ENCODE measurements around the gene ITPRIPL2.

Gene ITPRIPL2

GRCh38 chr16:19113577-19114358 is at the start of gene ITPRIPL2:
Gene ITPRIPL2, plus strand, starts transcription at chr16:19113964. Its CDS starts 498 bp downstream, at chr16:19114462.
- no peak for DNase-seq (ENCODE audit: low read depth in 2 of 2)

DNA sequence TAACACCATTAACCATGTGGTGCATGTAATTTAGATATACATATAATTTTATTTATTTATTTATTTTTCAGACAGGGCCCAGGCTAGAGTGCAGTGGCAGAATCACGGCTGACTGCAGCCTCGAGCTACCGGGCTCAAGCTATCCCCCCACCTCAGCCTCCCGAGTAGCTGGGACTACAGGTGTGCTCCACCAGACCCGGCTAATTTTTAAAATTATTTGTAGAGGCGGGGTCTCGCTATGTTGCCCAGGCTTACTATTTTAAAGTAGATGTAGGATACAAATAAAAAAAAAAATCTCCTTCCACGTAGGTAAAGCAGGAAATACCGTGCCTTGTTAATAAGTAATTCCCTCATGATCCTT is 46.8 kb upstream of the ITPRIPL2 start:
- DNase-seq (ENCODE audit: low read depth in 2 of 2), result no peak

DNA sequence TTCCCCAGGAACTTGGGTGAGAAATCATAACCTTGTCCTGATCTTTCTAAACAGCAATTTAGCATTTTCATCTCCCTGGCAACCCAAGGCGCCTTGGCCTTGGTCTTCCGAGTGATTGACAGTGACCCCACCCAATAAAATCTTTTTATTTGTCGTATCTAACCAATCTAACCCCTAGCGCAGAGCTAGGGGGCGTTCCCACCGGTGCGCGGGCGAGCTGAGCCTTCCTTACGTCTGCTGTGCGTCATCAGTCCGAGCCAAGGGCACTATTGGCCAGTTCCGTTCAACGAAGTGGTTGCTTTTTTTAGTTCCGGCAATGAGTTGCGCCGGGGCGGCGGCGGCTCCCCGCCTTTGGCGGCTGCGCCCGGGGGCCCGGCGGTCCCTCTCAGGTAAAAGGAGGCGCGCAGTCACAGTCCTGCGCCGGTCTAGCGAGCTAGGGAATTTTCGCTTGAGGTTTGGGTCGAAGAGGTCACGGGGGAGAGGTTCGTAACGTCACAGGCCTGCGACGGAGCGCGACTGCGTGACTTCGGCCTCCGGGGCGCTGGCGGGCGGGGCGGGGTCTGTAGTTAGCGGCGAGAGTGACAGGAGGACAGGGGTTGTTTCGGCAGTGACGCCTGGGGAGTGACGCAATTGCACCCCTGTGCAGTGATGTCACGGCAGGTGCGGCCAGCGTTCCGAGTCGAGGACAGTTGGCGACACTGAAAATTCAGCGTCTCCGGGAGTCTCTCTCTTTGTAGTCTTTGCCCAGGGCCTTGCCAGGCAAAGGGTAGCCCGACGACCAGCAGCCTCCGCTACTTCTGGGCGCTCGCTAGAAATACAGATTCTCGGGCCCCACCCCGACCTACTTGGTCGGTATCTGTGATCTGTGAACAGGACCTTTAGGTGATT is 46.2 kb upstream of the ITPRIPL2 start, which contains the start of gene COQ7:
COQ7 (plus strand) TSS at position 266 of the 888 bp plus-strand sequence; CDS start at position 317, 51 bp downstream.
- peak; percentile 92 to 96 for DNase-seq (ENCODE audit: low read depth in 2 of 2)

- DNase-seq (ENCODE audit: low read depth in 2 of 2), result no peak
Observed at GRCh38 chr16:19068237-19068815, 45.4 kb upstream of the ITPRIPL2 start.

DNA sequence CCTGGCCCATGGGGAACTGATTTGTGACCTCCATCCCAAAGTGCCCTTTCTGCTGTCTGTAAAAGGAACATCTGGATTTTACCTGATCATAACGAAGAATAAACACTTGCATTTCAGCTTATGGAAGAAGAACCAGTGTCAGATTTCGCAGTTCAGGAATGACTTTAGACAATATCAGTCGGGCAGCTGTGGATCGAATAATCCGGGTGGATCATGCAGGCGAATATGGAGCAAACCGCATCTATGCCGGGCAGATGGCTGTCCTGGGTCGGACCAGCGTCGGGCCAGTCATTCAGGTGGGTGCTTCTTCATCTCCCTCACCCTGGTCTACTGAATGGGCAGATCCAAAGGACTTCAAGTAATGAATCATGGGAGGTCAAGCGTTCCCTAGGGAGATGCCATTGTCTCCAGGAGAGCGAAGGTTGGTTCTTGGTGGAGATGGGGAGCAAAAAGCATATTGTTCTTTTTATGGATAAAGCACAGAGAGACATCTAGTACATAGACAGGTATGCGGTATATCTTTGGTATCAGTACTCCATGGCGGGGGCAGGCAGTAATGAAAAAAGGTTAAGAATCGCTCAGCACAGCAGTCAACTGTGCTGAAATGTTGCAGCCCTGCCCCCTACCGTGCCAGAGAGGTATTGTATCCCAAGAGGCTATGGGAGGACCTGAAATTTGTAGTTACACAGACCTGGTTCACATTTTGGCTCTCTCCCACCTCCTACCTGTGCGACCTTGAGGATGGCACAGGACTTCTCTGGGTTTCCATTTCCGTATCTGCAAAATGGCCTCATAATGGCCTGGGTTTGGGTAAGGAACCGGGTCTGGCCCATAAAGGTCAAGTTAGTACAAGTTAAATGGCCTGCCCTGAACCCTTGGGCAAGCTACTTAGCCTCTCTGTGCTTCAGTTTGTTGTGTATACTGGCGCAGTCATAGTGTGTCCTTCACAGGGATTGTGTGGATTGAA is 41.7 kb upstream of the ITPRIPL2 start:
- no peak for DNase-seq (ENCODE audit: low read depth in 2 of 2)

DNA sequence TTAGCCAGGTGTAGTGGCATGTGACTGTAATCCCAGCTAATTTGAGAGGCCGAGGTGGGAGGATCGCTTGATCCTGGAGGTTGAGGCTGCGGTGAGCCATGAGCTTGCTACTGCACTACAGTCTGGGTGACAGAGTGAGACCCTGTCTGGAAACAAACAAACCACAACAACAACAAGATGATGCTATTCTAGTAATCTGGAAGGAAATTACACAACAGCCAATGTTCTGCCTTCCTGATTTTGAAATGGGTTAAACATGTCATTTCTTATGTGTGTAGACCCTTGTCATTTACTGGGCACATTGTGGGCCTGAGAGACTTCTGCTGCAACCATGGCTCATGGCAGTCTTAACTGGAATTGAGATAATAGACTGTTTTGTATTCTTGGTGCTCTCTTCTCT is 40.4 kb upstream of the ITPRIPL2 start:
- DNase-seq (ENCODE audit: low read depth in 2 of 2), result no peak

DNA sequence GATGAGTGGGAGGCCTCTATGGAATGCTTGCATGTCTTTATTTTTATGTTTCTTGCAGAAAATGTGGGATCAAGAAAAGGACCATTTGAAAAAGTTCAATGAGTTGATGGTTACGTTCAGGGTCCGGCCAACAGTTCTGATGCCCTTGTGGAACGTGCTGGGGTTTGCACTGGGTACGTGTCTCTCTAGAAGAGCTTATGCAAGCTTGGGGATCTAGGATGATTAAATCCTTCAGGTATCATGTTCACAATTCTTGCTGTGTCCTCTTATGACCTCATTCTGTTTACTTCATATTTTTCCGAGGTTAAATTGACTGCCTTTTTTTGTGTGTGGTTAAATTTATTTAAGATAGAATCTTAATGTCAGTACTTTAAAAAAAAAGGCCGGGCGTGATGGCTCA is 39.9 kb upstream of the ITPRIPL2 start:
- DNase-seq (ENCODE audit: low read depth in 2 of 2), result no peak

- no peak for DNase-seq (ENCODE audit: low read depth in 2 of 2)
Observed at GRCh38 chr16:19075511-19075910, 38.3 kb upstream of the ITPRIPL2 start.

DNA sequence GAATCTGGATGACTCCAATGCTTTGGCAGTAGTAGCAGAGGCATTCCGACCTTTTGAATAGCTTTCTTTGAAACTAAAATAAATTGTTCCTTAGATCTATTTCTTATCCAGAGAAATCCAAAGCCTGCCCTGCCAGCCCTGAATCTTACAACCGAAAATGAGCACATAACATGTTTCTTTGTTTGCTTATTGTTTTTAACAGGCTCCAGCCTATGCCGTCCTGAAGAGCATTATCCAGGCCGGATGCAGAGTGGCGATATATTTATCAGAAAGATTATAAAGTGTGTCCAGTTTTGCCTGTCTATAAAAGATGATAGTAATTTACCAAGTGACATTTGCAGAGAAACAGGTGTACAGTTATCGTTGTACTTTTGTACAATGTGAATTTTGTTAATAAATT is 35.9 kb upstream of the ITPRIPL2 start:
- DNase-seq (ENCODE audit: low read depth in 2 of 2), result no peak

DNA sequence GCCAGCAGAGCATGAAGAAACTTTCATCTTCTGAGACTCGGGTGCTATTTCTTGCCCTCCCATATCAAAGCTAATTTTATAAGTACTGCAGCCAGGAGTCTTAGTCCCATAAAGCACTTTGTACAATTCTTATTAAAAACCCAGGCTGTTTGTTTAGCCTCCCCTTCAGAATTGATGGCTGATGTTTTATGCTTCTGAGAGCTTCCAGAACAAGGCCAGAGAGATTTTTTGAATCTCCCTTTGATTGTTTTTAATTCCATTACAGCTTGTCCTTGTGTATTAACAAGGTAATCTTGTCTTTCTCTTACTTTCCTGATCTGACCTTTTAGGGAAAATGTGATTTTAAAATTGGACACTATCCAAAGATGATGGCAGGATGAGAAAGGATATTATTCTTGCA is 30.1 kb upstream of the ITPRIPL2 start:
- DNase-seq (ENCODE audit: low read depth in 2 of 2), result no peak

DNA sequence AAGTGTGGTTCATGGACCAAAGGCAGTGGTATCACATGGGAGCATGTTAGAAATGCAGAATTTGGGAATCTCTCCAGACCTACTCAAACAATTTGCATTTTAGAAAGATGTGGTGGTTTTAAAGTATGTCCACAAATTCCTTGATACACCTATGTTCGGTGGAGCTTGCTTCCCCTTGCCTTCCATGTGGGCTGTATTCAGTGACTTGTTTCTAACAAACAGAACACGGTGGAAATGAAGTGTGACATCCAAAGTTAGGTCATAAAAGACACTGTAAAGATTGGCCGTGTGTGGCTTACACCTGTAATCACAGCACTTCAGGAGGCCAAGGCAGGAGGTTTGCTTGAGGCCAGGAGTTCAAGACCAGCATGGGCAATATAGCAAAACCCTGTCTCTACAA is 29.6 kb upstream of the ITPRIPL2 start:
- no peak for DNase-seq (ENCODE audit: low read depth in 2 of 2)

GRCh38 chr16:19084879-19085278 is 28.9 kb upstream of the ITPRIPL2 start:
- DNase-seq (ENCODE audit: low read depth in 2 of 2), result no peak

GRCh38 chr16:19085679-19086200 is 28.0 kb upstream of the ITPRIPL2 start:
- DNase-seq (ENCODE audit: low read depth in 2 of 2), result no peak

DNA sequence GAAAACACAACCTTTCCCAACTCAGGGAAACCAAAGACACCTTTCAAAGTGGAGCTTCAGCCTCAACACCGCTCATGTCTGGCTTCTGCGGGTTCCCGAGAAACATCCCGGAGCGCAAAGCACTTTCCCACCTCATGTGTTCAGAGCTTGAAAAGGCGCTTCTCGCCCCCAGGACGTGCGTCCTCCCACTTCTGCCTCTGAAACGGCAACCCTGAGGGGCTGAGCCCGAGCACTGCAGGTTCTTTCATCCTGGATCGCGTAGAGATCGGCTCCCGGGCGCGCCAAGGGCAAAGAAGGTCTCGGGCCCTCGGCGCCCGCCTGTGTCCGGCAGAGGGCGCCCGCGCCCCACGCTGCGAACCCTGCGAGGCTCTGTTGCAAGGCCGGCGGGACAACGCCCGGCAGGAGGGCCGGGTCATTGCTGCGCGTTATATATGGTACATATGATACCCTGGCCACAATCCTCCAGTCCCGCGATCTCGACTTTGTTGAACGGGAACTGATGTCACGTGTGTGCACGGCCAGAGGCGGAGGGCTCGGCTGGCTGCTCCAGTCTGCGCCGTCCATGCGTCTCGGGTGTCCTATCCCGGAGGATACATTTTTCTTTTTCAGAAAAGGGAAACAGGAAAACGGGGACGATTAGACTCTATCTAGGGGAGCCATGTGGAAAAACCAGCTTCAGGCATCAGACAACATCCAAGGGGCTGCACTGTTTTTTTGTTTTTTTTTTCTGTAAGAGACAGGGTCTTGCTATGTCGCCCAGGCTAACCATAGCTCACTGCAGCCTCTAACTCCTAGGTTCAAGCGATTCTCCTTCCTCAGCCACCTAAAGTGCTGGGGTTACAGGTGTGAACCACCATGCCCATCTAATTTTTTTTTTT is 27.2 kb upstream of the ITPRIPL2 start:
- DNase-seq (ENCODE audit: low read depth in 2 of 2), result peak; percentile 37 to 59

- no peak for DNase-seq (ENCODE audit: low read depth in 2 of 2)
Observed at GRCh38 chr16:19088341-19088916, 25.3 kb upstream of the ITPRIPL2 start.

GRCh38 chr16:19089410-19089955 is 24.3 kb upstream of the ITPRIPL2 start:
- no peak for DNase-seq (ENCODE audit: low read depth in 2 of 2)

DNA sequence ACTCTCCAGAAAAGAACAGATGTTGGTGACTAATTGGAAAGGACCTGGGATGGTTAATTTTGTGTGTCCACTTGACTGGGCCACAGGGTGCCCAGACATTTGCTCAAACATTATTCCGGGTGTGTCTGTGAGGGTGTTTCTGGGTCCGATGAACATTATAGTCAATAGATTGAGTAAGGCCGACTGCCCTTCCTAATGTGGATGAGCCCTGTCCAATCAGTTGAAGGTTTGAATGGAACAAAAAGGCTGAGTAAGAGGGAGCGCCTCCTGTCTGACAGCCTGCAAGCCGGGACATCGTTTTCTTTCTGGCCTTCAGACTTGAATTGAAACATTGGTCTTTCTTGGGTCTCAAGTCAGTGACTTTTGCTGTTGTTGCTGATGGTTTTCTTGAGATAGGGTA is 22.8 kb upstream of the ITPRIPL2 start:
- DNase-seq (ENCODE audit: low read depth in 2 of 2), result no peak

GRCh38 chr16:19092653-19093410 is 20.9 kb upstream of the ITPRIPL2 start:
- no peak for DNase-seq (ENCODE audit: low read depth in 2 of 2)
